Spinal cord (tissue), 10 donors: Measurements from ENCODE around the gene ETV6. TPM values are rescaled to one million over a fixed set of nuclear protein-coding genes. Genes with fewer than 3 reads are reported as not detected.
"Not testable (repeated sequence)": the region's sequence is repeated elsewhere in the genome, so short reads cannot be mapped to it uniquely, and the experiment has no call there.

Experiments used
- DNase-seq, 6 donors: peaks; one replicate each; pipeline versions ENCODE4 v3.0.0 to v3.0.0-alpha.2; 2013 to 2015; ENCODE audit warnings: low spot score in 6 of 6, low read depth in 4 of 6
- H3K27ac ChIP-seq: one replicate; pipeline ENCODE4 v1.5.1; 2013; ENCODE audit warnings: low read depth, low read length, control low read depth
- H3K27me3 ChIP-seq: one replicate; pipeline ENCODE4 v1.6.1; 2013; ENCODE audit warnings: low read length; ENCODE audit not compliant: control insufficient read depth, insufficient read depth
- H3K36me3 ChIP-seq: one replicate; pipeline ENCODE4 v1.6.1; 2013; ENCODE audit warnings: low read length; ENCODE audit not compliant: control insufficient read depth, insufficient read depth
- H3K4me1 ChIP-seq: one replicate; pipeline ENCODE4 v1.6.1; 2013; ENCODE audit warnings: low read length; ENCODE audit not compliant: control insufficient read depth, insufficient read depth
- H3K4me3 ChIP-seq: one replicate; pipeline ENCODE4 v1.5.1; 2013; ENCODE audit warnings: low read depth, low read length, control low read depth
- H3K9me3 ChIP-seq: one replicate; pipeline ENCODE4 v1.6.1; 2013; ENCODE audit warnings: low read length; ENCODE audit not compliant: control insufficient read depth, insufficient read depth
- WGBS: methylation state at CpG from one replicate; pipeline ENCODE4 v1.1.5; 2013; ENCODE audit warnings: missing lambda C conversion rate; ENCODE audit not compliant: insufficient coverage; 5-methylcytosine and 5-hydroxymethylcytosine counted together
- polyA plus RNA-seq, 2 donors: library from polyadenylated mRNA; unstranded; fragments of 120-200 nt; gene quantifications; one replicate each; pipeline ENCODE4 v1.2.1, GENCODE V29; 2013; ENCODE audit not compliant: insufficient read length in 2 of 2
- total RNA-seq, 2 donors: library from RNA; depleted of rRNA in 1 of 2; stranded (reverse); fragments of 120-200 nt in 1 of 2; fragments of >200 nt in 1 of 2; gene quantifications; one replicate each; pipeline versions ENCODE4 v1.2.3 to v1.2.4, GENCODE V29; 2013 to 2014
- donor health status: healthy.

Gene ETV6
- total and polyA plus RNA-seq, 4 donors = 6.8 to 9.9 (median 8.1) TPM

DNA sequence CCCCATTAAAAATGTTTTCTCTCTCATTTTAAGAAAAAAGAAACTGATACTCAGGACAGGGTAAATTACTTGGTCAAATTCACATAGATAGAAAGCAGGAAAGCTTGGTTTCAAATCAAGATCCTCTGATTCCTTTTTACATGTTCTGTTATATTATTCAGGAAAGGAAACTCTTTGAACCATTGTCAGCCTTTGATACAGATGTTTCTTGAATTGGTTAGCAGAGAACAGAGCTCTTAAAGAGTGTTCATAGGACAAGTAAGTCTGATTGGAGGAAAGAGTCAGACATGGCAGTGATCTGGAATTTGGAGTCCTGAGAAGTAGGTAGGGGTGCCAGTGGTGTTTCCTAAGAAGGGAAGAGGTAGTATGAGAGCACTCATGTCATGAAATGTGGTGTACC lies 256.1 kb downstream of the ETV6 start:
- Histone ChIP-seq H3K9me3 (peaks cover 5% of the 10 kb centered on the region), H3K27ac (no peak overlapping the region), H3K4me3 (no peak overlapping the region), H3K4me1 (no peaks in the 10 kb centered on the region), H3K27me3 (no peaks in the 10 kb centered on the region), H3K36me3 (no peaks in the 10 kb centered on the region)
- DNase-seq = no peak

DNA sequence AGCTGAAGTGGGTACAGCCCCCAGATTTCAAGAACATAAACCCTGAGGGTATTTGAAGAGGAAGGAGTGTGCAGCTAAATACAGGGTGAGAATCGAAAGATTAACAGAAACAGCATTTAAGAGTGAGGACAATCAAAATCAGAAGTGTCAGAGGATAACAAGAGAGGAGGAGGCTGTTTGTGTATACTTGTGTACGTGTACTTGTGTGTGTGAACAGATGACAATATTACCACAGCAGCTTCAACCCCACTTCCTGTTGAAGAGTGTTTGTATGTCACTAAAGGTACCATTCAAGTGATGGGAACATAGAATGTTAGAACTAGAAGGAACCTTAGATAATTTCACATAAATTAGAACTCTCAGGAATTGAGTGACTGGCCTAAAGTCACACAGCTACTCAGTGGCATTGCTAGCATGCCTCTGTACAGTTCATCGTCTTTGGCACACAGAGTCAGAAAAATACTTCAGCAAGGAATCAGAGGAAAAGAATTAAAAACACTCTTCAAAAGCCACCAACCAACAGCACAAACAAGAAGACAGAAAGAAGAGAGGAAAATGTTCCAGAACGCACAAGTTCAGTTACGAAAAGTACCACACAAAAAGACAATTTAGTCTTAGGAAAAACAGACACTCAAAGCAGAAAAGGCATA lies 256.9 kb downstream of the ETV6 start:
- no peaks in the 10 kb centered on the region for H3K36me3 ChIP-seq
- H3K27me3 ChIP-seq = no peaks in the 10 kb centered on the region
- no peaks in the 10 kb centered on the region for H3K4me1 ChIP-seq
- 89% methylated on average over 1 of the region's 5 CpGs for WGBS
- H3K27ac ChIP-seq = no peak overlapping the region
- H3K4me3 ChIP-seq = no peak overlapping the region
- peaks cover 5% of the 10 kb centered on the region for H3K9me3 ChIP-seq
- no peak for DNase-seq

DNA sequence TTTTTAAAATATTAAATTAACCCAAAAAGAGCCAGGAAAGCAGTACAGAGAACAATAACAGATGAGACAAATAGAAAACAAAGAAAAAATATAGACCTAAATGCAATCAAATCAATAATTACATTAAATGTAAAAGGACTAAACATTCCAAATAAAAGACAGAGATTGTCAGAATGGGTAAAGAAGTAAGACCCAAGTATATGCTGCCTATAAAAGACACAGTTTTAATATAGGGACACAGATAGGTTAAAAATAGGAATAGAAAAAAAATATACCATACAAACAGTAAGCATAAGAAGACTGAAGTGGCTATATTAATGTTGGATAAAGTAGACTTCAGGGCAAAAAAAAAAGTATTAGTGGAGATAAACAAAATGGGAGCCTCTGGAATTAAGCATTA lies 258.2 kb downstream of the ETV6 start:
- H3K27me3 ChIP-seq = no peaks in the 10 kb centered on the region
- peaks cover 5% of the 10 kb centered on the region for H3K9me3 ChIP-seq
- H3K4me3 ChIP-seq = no peak overlapping the region
- H3K36me3 ChIP-seq = no peaks in the 10 kb centered on the region
- H3K27ac ChIP-seq = no peak overlapping the region
- no peaks in the 10 kb centered on the region for H3K4me1 ChIP-seq
- DNase-seq = no peak

DNA sequence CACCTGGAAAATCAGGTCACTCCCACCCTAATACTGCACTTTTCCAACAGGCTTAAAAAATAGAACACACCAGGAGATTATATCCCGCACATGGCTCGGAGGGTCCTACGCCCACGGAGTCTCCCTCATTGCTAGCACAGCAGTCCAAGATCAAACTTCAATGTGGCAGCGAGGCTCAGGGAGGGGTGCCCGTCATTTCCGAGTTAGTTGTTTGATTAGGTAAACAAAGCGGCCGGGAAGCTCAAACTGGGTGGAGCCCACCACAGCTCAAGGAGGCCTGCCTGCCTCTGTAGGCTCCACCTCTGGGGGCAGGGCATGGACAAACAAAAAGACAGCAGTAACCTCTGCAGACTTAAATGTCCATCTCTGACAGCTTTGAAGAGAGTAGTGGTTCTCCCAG lies 259.9 kb downstream of the ETV6 start:
- WGBS = 70% methylated on average over 4 of the region's 9 CpGs
- DNase-seq, H3K4me1 ChIP-seq, H3K9me3 ChIP-seq, H3K36me3 ChIP-seq, H3K27me3 ChIP-seq, H3K27ac ChIP-seq, H3K4me3 ChIP-seq: not testable (repeated sequence)

DNA sequence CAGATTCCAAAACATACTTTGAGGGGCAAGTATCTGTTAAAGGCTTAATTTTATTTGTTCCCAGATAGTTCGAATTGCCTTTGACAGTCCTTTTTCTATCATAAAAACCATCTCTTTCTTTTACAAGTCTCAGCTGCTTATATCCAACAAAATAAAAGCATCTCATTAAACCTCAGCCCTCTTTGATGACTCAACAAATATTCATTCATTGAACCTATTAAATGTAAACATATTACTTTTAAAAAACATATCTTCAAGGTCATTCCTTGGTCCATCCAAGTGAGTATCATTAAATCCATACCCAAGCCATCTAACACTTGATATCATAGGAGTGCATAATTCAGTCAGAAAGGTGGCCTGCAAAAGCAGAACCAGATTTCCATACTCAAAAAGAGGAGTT lies 266.6 kb downstream of the ETV6 start:
- H3K27me3 ChIP-seq = no peaks in the 10 kb centered on the region
- DNase-seq = no peak
- no peaks in the 10 kb centered on the region for H3K36me3 ChIP-seq
- no peaks in the 10 kb centered on the region for H3K9me3 ChIP-seq
- H3K27ac ChIP-seq = no peak overlapping the region
- no peaks in the 10 kb centered on the region for H3K4me1 ChIP-seq
- 100% methylated on average over 1 of the region's 1 CpG for WGBS
- no peak overlapping the region for H3K4me3 ChIP-seq

DNA sequence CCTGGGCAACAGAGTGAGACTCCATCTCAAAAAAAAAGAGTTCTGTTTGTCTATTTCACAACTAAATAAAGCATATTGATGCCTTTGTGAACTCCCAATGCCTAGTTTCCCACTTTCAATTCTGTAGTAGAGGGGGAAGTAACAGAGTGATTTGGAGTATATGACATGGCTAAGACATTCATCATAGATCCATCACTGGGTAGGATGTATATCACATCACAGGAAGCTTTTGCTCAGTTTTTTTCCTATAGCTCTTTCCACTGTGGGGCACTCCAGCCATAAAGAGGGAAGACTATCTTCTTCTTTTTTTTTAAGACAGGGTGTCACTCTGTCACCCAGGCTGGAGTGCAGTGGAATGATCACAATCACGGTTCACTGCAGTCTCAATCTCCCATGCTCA lies 267.3 kb downstream of the ETV6 start:
- no peaks in the 10 kb centered on the region for H3K27me3 ChIP-seq
- 86% methylated on average over 1 of the region's 1 CpG for WGBS

DNA sequence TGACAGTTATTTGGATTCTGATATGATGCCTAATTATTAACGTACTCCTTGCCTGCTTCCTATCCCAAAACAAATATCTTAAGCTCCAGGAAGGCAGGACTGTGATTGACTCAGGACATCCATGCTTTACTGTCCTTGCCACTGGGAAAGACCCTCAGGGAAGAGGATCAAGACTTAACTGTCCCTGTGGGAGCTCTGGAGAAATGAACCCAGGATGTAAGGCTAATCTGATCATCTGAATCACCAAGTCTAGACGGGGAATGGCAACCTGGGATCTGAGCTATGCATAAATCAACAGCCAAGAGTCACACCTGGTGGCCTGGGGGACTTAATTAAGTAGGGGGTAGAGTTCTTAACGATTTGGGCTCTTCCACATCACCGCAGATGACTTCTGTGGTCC lies 268.0 kb downstream of the ETV6 start:
- no peaks in the 10 kb centered on the region for H3K36me3 ChIP-seq
- H3K9me3 ChIP-seq = no peaks in the 10 kb centered on the region
- WGBS = 33% methylated on average over 1 of the region's 4 CpGs
- DNase-seq = no peak
- H3K27ac ChIP-seq = no peak overlapping the region
- H3K4me3 ChIP-seq = no peak overlapping the region
- no peaks in the 10 kb centered on the region for H3K4me1 ChIP-seq
- no peaks in the 10 kb centered on the region for H3K27me3 ChIP-seq

More for the DNA sequence above, 267.3 kb downstream of the ETV6 start:
- DNase-seq = no peak
- Histone ChIP-seq H3K36me3 (no peaks in the 10 kb centered on the region), H3K9me3 (no peaks in the 10 kb centered on the region), H3K4me1 (no peaks in the 10 kb centered on the region), H3K4me3 (no peak overlapping the region), H3K27ac (no peak overlapping the region)

DNA sequence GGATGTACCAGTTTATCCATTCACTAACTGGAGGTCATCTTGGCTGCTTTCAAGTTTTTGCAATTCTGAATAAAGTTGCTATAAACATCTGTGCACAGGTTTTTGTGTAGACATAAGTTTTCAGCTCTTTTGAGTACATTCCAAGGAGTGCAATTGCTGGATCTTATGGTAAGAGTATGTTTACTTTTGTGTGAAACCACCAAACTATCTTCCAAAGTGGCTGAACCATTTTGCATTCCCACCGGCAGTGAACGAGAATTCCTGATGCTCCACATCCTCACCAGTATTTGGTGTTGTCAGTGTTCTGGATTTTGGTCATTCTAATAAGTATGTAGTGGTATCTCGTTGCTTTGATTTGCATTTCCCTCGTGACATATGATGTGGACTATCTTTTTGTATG lies 270.8 kb downstream of the ETV6 start:
- Histone ChIP-seq H3K27me3 (no peaks in the 10 kb centered on the region), H3K27ac (no peak overlapping the region), H3K4me1 (no peaks in the 10 kb centered on the region), H3K36me3 (no peaks in the 10 kb centered on the region), H3K4me3 (no peak overlapping the region), H3K9me3 (no peaks in the 10 kb centered on the region)
- WGBS = no CpG with 5 or more reads among the region's 4 CpGs
- DNase-seq = no peak

DNA sequence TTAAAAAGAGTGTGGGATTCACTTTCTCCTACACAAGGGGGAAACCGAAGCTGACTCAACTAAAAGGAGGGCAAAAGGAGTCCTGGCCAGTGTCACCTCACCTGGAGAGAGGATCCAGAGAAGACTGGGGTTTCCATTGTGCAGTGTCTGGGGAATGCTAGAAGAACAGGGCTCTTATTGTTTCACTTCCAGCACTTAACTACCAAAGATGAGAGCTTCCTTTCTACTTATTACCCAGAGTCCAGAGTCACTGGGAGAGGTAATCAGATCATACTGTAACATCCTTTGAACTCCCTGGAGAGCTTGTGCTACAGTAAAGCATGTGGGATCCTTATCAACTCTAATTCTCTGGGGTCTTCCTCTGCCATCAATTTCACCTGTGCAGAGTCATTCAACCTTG lies 272.9 kb downstream of the ETV6 start:
- Histone ChIP-seq H3K27ac (no peak overlapping the region), H3K4me1 (no peaks in the 10 kb centered on the region), H3K27me3 (no peaks in the 10 kb centered on the region), H3K4me3 (no peak overlapping the region), H3K36me3 (no peaks in the 10 kb centered on the region), H3K9me3 (no peaks in the 10 kb centered on the region)
- no peak for DNase-seq
- no CpG with 5 or more reads among the region's 1 CpG for WGBS

DNA sequence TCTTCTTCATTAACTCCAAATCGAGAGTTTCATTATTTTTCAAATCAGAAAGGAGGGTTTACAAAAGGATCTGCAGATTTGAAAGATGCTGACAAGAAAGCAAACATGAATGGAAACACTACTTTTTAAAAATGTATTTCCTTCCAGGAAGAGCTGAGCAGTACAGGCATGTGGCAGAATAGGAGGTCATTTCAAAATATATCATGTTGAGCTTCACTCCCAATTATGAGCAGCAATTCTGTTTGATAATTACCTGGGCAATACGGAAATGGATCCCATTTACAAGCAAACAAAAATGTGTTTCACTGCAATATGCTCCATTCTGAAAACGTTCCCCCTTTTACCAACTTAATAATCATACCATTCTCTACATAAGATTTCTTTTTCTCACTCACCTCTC lies 273.6 kb downstream of the ETV6 start:
- no peak for DNase-seq
- Histone ChIP-seq H3K4me3 (no peak overlapping the region), H3K9me3 (no peaks in the 10 kb centered on the region), H3K27ac (no peak overlapping the region), H3K36me3 (no peaks in the 10 kb centered on the region), H3K4me1 (no peaks in the 10 kb centered on the region), H3K27me3 (no peaks in the 10 kb centered on the region)
- WGBS = 76% methylated on average over 2 of the region's 3 CpGs
